IgD-negative memory B cell (primary cell): ENCODE results near the gene PLCXD1. TPM values are rescaled to one million over a fixed set of nuclear protein-coding genes. Genes with fewer than 3 reads are reported as not detected.

ENCODE experiments used
- H3K27ac Mint-ChIP-seq, 3 donors: one replicate each; pipeline ENCODE4 v1.8.0; 2020 to 2022; ENCODE audit warnings: mild to moderate bottlenecking in 3 of 3, mixed read lengths in 3 of 3, moderate library complexity in 1 of 3
- H3K27me3 Mint-ChIP-seq: one replicate; pipeline ENCODE4 v1.8.0; 2021; ENCODE audit warnings: mixed read lengths
- H3K36me3 Mint-ChIP-seq: one replicate; pipeline ENCODE4 v1.8.0; 2020; ENCODE audit warnings: mild to moderate bottlenecking, mixed read lengths
- H3K4me1 Mint-ChIP-seq, 3 donors: one replicate each; pipeline ENCODE4 v1.8.0; 2020 to 2022; ENCODE audit warnings: mixed read lengths in 3 of 3, mild to moderate bottlenecking in 1 of 3
- H3K4me3 Mint-ChIP-seq, 4 donors: one replicate each; pipeline ENCODE4 v1.8.0; 2020 to 2022; ENCODE audit warnings: mild to moderate bottlenecking in 4 of 4, mixed read lengths in 4 of 4, moderate library complexity in 3 of 4
- H3K9me3 Mint-ChIP-seq, 3 donors: one replicate each; pipeline ENCODE4 v1.8.0; 2020 to 2021; ENCODE audit warnings: mixed read lengths in 3 of 3, mild to moderate bottlenecking in 1 of 3
- polyA plus RNA-seq: library from polyadenylated mRNA; unstranded; fragments of 300-500 nt; fragmentation: Illumina TruSeq; gene quantifications from one replicate; pipeline ENCODE4 v1.2.3, GENCODE V29; 2021

PLCXD1 gene
- polyA plus RNA-seq, 1 donor from 2014 or later, result 10.3 TPM

GRCh38 chrX:331151-331824, 50.1 kb downstream of the PLCXD1 start:
- Mint-ChIP-seq H3K4me1 (peaks cover 0 to 1% (median 0%) of the 10 kb centered on the region in 3 donors), H3K27ac (no peak overlapping the region), H3K36me3 (peaks cover under 1% of the 10 kb centered on the region), H3K9me3 (no peaks in the 10 kb centered on the region), H3K4me3 (no peak overlapping the region), H3K27me3 (no peaks in the 10 kb centered on the region)

GRCh38 chrX:331825-332495, 50.8 kb downstream of the PLCXD1 start:
- H3K36me3 Mint-ChIP-seq, result peaks cover 4% of the 10 kb centered on the region
- peaks cover 0 to 1% (median 0%) of the 10 kb centered on the region in 3 donors for H3K4me1 Mint-ChIP-seq
- no peak overlapping the region for H3K4me3 Mint-ChIP-seq
- no peak overlapping the region for H3K27ac Mint-ChIP-seq
- H3K27me3 Mint-ChIP-seq, result no peaks in the 10 kb centered on the region
- no peaks in the 10 kb centered on the region for H3K9me3 Mint-ChIP-seq

DNA sequence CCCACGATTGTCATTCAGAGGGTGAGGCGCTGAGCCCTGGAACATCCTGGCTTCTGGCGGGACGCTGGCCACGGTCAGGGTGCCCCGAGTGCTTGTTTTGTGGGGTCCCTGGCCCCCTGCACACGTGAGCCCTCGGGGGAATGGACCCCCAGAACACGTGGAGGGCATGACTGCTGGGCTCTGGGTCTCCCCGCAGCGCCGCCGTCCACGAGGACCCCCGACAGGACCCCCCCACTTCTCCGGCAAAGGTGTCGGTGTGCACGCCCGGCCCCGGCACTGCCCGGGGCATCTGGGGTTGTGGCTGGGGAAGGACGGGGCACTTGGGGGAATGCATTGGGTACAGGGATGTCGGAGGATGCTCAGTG, 51.3 kb downstream of the PLCXD1 start:
- Mint-ChIP-seq H3K4me1 (peaks cover 0 to 1% (median 0%) of the 10 kb centered on the region in 3 donors), H3K27me3 (no peaks in the 10 kb centered on the region), H3K36me3 (peaks cover 4% of the 10 kb centered on the region), H3K27ac (no peak overlapping the region), H3K4me3 (no peak overlapping the region), H3K9me3 (no peaks in the 10 kb centered on the region)

- H3K9me3 Mint-ChIP-seq, result no peaks in the 10 kb centered on the region
- H3K27ac Mint-ChIP-seq, result no peak overlapping the region
- H3K4me3 Mint-ChIP-seq, result peak overlapping the region in 1 of 4 donors; percentile 47
- peaks cover 4% of the 10 kb centered on the region for H3K36me3 Mint-ChIP-seq
- H3K4me1 Mint-ChIP-seq, result peaks cover 0 to 1% (median 0%) of the 10 kb centered on the region in 3 donors
- H3K27me3 Mint-ChIP-seq, result no peaks in the 10 kb centered on the region
Observed at GRCh38 chrX:332916-333610, 51.9 kb downstream of the PLCXD1 start.

GRCh38 chrX:333611-334311, 52.6 kb downstream of the PLCXD1 start:
- Mint-ChIP-seq H3K4me1 (peaks cover 0 to 1% (median 0%) of the 10 kb centered on the region in 3 donors), H3K36me3 (peaks cover 4% of the 10 kb centered on the region), H3K27ac (peak overlapping the region in 1 of 3 donors; percentile 31), H3K9me3 (no peaks in the 10 kb centered on the region), H3K4me3 (no peak overlapping the region), H3K27me3 (no peaks in the 10 kb centered on the region)

- Mint-ChIP-seq H3K27ac (peak overlapping the region in 1 of 3 donors; percentile 31), H3K27me3 (no peaks in the 10 kb centered on the region), H3K36me3 (peaks cover 4% of the 10 kb centered on the region), H3K4me1 (peaks cover 0 to 1% (median 0%) of the 10 kb centered on the region in 3 donors), H3K9me3 (no peaks in the 10 kb centered on the region), H3K4me3 (no peak overlapping the region)
Observed at GRCh38 chrX:334331-334891, 53.2 kb downstream of the PLCXD1 start.

DNA sequence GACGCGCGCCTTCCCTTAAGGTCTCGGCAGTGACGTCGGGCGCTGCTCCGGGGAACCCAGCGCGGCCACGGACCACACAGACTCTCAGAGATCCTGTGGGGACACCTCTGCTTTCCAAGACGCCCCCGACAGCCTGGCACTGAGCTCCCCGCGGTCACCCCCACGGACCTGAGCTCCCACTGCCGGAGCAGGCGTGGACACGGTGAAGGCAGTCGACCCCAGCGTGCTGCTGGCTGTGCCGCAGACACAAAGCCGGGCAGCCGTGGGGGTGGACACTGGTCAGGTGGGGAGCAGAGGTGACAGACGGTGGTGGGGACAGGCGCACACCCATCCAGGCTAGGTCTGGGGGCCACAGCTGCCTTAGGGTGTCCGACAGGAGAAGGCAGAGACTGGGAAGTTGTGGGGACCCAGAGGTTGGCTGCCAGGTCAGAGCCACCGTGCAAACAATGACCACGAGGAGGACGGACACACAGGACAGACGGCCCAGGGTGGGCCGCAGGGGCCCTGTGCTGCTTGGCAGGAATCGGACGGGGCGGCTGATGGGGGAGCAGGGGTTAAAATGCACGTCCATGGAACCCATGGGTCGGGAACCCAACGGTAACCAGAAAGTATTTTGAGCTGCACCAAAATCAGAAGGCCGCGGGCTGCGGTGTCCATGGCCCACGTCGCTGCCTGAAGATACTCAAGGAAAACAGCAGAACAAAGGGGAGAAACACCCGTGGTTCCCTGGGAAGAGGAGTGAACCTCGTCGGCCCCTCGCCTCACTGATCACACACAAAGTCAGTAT, 54.0 kb downstream of the PLCXD1 start:
- no peaks in the 10 kb centered on the region for H3K27me3 Mint-ChIP-seq
- H3K9me3 Mint-ChIP-seq, result no peaks in the 10 kb centered on the region
- H3K4me1 Mint-ChIP-seq, result peaks cover 0 to 1% (median 0%) of the 10 kb centered on the region in 3 donors
- H3K36me3 Mint-ChIP-seq, result peaks cover 4% of the 10 kb centered on the region
- H3K4me3 Mint-ChIP-seq, result no peak overlapping the region
- peak overlapping the region in 1 of 3 donors; percentile 27 for H3K27ac Mint-ChIP-seq

- H3K36me3 Mint-ChIP-seq, result peaks cover 4% of the 10 kb centered on the region
- no peaks in the 10 kb centered on the region for H3K27me3 Mint-ChIP-seq
- peaks cover 0 to 1% (median 0%) of the 10 kb centered on the region in 3 donors for H3K4me1 Mint-ChIP-seq
- H3K9me3 Mint-ChIP-seq, result no peaks in the 10 kb centered on the region
- no peak overlapping the region for H3K4me3 Mint-ChIP-seq
- peak overlapping the region in 1 of 3 donors; percentile 27 for H3K27ac Mint-ChIP-seq
Observed at GRCh38 chrX:335758-336155, 54.6 kb downstream of the PLCXD1 start.

- H3K9me3 Mint-ChIP-seq, result no peaks in the 10 kb centered on the region
- H3K27ac Mint-ChIP-seq, result no peak overlapping the region
- H3K4me3 Mint-ChIP-seq, result no peak overlapping the region
Observed at GRCh38 chrX:336227-336626, 55.0 kb downstream of the PLCXD1 start.

DNA sequence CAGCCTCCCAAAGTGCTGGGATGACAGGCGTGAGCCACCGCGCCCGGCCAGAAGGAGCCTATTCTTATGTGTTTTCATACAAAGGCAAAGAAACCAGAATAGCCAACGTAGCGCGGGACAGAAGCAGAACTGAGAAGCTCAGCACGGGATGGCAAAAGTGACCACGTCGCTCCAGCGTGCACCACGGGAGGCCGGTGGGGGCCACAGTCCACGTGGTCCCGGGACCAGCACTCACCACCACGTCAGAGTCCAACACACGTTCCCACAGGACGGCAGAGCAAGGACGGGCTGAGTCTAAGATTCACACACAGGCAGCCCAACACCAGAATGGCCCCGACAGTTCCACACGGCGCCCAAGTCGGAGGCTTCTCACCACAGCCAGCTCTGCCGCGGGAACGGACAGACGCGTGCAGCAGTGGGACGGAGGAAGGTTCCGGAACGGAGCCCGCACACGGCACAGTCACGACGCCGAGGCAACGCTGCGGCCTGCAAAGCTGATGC, 56.2 kb downstream of the PLCXD1 start:
- peaks cover 0 to 2% (median 0%) of the 10 kb centered on the region in 3 donors for H3K4me1 Mint-ChIP-seq
- no peak overlapping the region for H3K4me3 Mint-ChIP-seq
- H3K27ac Mint-ChIP-seq, result no peak overlapping the region
- peaks cover 4% of the 10 kb centered on the region for H3K36me3 Mint-ChIP-seq
- peaks cover 0 to 1% (median 0%) of the 10 kb centered on the region in 3 donors for H3K9me3 Mint-ChIP-seq
- no peaks in the 10 kb centered on the region for H3K27me3 Mint-ChIP-seq

More at GRCh38 chrX:336227-336626, 55.0 kb downstream of the PLCXD1 start:
- Mint-ChIP-seq H3K36me3 (peaks cover 4% of the 10 kb centered on the region), H3K4me1 (peaks cover 0 to 1% (median 0%) of the 10 kb centered on the region in 3 donors), H3K27me3 (no peaks in the 10 kb centered on the region)

DNA sequence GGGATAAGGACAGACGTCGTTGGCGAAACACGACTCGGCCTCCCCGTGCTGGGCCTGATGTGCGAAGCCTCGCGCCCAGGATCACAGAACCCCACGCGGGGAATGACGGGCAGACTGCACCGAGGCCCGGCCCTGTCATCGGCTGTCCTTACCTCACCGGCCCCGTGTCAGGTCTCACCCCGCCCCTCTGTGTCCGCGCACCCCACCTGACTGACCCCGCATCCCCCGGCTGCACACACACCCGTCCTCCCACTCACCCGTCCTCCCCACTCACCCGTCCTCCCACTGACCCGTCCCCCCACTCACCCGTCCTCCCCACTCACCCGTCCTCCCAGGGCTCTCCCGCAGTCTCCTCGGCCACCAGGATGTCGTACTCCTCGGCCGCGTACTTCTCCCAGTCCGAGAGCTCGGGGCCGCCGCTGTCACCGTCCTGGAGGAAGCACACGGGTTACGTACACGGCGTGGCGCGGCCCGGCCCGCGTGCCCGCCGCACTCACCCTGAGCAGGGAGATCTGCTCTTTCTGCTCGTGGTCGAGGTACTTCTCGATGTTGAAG, 57.2 kb downstream of the PLCXD1 start:
- Mint-ChIP-seq H3K9me3 (peaks cover 0 to 1% (median 0%) of the 10 kb centered on the region in 3 donors), H3K4me3 (peak overlapping the region in 1 of 4 donors; percentile 45), H3K27ac (no peak overlapping the region), H3K36me3 (peaks cover 4% of the 10 kb centered on the region), H3K4me1 (peaks cover 0 to 2% (median 0%) of the 10 kb centered on the region in 3 donors), H3K27me3 (no peaks in the 10 kb centered on the region)

DNA sequence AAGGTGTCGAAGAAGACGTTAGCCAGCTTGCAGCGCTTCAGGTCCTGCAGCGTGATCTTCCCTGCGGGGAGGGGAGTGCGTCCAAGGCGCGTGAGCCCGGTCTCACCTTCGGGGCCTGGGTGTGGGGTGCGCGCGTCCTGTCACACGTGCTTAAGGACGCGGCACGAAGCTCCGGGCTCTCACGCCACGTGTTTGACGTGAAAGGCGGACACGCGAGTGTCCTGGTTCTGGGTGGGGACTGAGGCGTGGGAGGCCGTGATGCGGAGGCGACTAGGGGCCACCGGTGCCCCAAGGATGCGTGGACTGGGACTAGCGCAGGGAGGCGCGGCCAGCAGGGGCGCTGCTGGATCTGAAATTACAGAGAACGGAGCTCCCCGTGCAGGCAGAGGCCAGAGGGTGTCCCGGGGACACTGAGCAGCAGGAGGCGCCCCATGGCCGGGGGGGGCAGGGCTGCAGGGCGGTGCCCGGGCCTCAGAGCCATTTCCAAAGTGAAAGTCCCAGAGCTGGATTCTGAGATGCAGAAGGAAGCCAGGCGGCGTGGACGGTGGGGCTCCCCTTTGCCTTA, 57.7 kb downstream of the PLCXD1 start:
- Mint-ChIP-seq H3K27ac (peak overlapping the region in 1 of 3 donors; percentile 59), H3K9me3 (peaks cover 0 to 1% (median 0%) of the 10 kb centered on the region in 3 donors), H3K27me3 (no peaks in the 10 kb centered on the region)

DNA sequence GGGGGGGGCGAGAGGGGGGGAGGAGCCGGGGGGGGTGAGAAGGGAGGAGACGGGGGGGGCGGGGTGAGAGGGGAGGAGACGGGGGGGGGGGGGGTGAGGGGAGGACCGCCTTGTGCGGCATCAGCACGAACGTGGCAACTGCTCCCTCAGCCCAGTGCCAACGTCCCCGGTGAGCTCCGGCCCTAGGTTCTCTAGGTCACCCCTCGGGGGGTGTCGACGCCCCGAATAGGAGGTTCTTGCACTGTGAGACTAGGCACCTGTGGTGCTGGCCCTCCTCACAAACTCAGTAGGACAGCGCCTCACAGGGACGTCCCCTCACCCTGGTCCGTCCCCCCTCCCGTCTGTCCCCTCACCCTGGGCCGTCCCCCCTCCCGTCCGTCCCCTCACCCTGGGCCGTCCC, 58.9 kb downstream of the PLCXD1 start:
- Mint-ChIP-seq H3K27ac (no peak overlapping the region), H3K27me3 (no peaks in the 10 kb centered on the region), H3K4me3 (no peak overlapping the region), H3K4me1 (peaks cover 0 to 2% (median 0%) of the 10 kb centered on the region in 3 donors), H3K36me3 (peaks cover 4% of the 10 kb centered on the region), H3K9me3 (peaks cover 0 to 1% (median 0%) of the 10 kb centered on the region in 3 donors)

More for the DNA sequence above, 57.7 kb downstream of the PLCXD1 start:
- Mint-ChIP-seq H3K4me3 (peak overlapping the region in 1 of 4 donors; percentile 45), H3K36me3 (peaks cover 4% of the 10 kb centered on the region), H3K4me1 (peaks cover 0 to 2% (median 0%) of the 10 kb centered on the region in 3 donors)
